Adrenal gland (tissue), 12 donors: ENCODE measurements around the gene ORM2. TPM values are rescaled to one million over a fixed set of nuclear protein-coding genes. Genes with fewer than 3 reads are reported as not detected.

ENCODE experiments used
- polyA plus RNA-seq, 3 donors: library from polyadenylated mRNA; stranded (reverse); fragments of 200-250 nt in 2 of 3; fragments of 350-450 nt in 1 of 3; fragmentation: Illumina TruSeq in 1 of 3; extraction: RNeasy Lipid Tissue Mini Kit (QIAGEN cat#74804) in 1 of 3; gene quantifications; one replicate each; pipeline ENCODE4 v1.2.3, GENCODE V29; 2013 to 2014
- total RNA-seq, 9 donors: library from RNA; depleted of rRNA in 4 of 9; stranded (reverse); fragments of >200 nt in 4 of 9; fragments of 120-200 nt in 1 of 9; fragmentation: NEBNext Ultra II Directional in 1 of 9; extraction: Animal tissue kit (Norgen Biotek cat#: 25700) in 1 of 9; gene quantifications; one replicate each; pipeline versions ENCODE4 v1.1.0 to v1.2.4, GENCODE V29; 2013 to 2023
- donor health status: healthy with polysubstance abuse.
- donor health status: Bipolar disorder and iron deficiency.
- donor health status: DM: yes; HTN: yes; CAD: no.
- donor health status: DM: no; HTN: no; CAD: no.
- donor health status: DM: no; HTN: no; CAD: no.
- donor health status: DM: yes; HTN: yes; CAD: no.

Gene ORM2
- total and polyA plus RNA-seq, 12 donors: 0.60 to 16.2 (median 1.8) TPM; not detected in 3

Other genes with a start within 250 kb of the ORM2 start
- gene KIF12, start 230.6 kb upstream of the ORM2 start, total RNA-seq: under 1 TPM in 4 of 9 donors, not detected in 5; 0.11 to 0.50 (median 0.30) TPM
- gene KIF12, start 230.6 kb upstream of the ORM2 start, polyA plus RNA-seq: under 1 TPM in 2 of 3 donors, not detected in 1; 0.10 to 0.56 TPM
- gene COL27A1, start 174.3 kb upstream of the ORM2 start, total RNA-seq: 10 to 100 TPM in 5 of 9 donors, 1 to 10 TPM in 4; 3.0 to 28.2 (median 11.1) TPM
- 10 to 100 TPM in 2 of 3 donors, 1 to 10 TPM in 1; 3.1 to 99.8 (median 15.9) TPM for gene COL27A1, start 174.3 kb upstream of the ORM2 start, polyA plus RNA-seq
- gene ORM1, start 6.8 kb upstream of the ORM2 start, total RNA-seq: 10 to 100 TPM in 2 of 9 donors, 1 to 10 TPM in 6, not detected in 1; 2.9 to 26.0 (median 4.6) TPM
- 10 to 100 TPM in 2 of 3 donors, 1 to 10 TPM in 1; 3.3 to 24.8 (median 14.3) TPM for gene ORM1, start 6.8 kb upstream of the ORM2 start, polyA plus RNA-seq
- 10 to 100 TPM in 6 of 9 donors, 1 to 10 TPM in 3; 7.4 to 20.0 (median 15.6) TPM for gene AKNA, start 58.1 kb downstream of the ORM2 start, total RNA-seq
- gene AKNA, start 58.1 kb downstream of the ORM2 start, polyA plus RNA-seq: 10 to 100 TPM in 2 of 3 donors, 1 to 10 TPM in 1; 4.8 to 37.3 (median 20.3) TPM
- gene WHRN, start 175.6 kb downstream of the ORM2 start, total RNA-seq: 100 to 1,000 TPM in 4 of 9 donors, 10 to 100 TPM in 5; 33.4 to 154 (median 92.7) TPM
- gene WHRN, start 175.6 kb downstream of the ORM2 start, polyA plus RNA-seq: 100 to 1,000 TPM in 2 of 3 donors, 10 to 100 TPM in 1; 34.8 to 359 (median 247) TPM